ENCODE measurements around the gene CDKN2B-AS1.

GRCh38 chr9:22053178-22053577 is 58.6 kb downstream of the CDKN2B-AS1 start:
- TF ChIP-seq CTCF (IDR thresholded peaks at IDR 0.05) (no peak), POLR2AphosphoS5 (IDR thresholded peaks at IDR 0.05) (no peak), POLR2A (IDR thresholded peaks at IDR 0.05) (no peak), EP300 (IDR thresholded peaks at IDR 0.05) (no peak)
